CD4-positive, alpha-beta T cell treated with Interleukin-15 for 4 hours (primary cell): ENCODE data around the gene DDR2.
"Not testable (repeated sequence)": the region's sequence is repeated elsewhere in the genome, so short reads cannot be mapped to it uniquely, and the experiment has no call there.

Experiments used
- DNase-seq: peaks from one replicate; pipeline ENCODE4 v3.0.0-alpha.2; 2020; ENCODE audit warnings: low spot score

DDR2 gene

DNA sequence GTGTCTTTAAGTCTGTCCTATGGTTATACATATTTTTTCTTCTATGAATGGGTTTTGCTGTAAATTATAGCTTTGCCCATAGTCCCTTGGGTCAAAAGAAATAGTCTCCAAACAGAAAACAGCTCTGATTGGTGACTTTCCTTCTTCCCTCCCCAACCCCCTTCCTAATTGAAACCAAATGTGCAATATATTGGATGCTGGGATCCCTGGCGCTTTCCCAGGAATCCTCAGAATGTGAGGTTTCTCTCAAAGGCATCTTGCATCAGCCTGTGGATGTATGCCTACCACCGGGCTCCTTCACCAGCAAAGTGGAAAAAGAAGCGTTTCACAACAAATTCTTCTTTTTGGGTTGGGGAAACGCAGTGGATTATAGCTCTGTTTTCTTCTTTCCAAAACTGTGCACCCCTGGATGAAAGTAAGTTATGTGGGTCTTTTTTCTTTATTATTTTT, at the start of gene DDR2:
Gene DDR2, plus strand, starts transcription at position 248 of the 450 bp plus-strand sequence. CDS start 86,600 bp downstream, outside the sequence.
- no peak for DNase-seq

DNA sequence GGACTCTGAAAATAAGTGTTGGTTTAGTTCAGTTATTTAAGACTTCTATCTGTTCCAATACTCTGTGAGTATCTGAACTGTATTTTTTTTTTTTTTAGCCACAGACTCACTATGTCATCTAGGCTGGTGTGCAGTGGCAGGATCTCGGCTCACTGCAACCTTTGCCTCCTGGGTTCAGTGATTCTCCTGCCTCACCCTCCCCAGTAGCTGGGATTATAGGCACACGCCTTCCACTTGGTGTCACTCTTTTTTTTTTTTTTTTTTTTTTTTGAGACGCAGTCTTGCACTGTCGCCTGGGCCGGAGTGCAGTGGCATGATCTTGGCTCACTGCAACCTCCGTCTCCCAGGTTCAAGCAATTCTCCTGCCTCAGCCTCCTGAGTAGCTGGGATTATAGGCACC, 49.4 kb upstream of the DDR2 start:
- DNase-seq: not testable (repeated sequence)

DNA sequence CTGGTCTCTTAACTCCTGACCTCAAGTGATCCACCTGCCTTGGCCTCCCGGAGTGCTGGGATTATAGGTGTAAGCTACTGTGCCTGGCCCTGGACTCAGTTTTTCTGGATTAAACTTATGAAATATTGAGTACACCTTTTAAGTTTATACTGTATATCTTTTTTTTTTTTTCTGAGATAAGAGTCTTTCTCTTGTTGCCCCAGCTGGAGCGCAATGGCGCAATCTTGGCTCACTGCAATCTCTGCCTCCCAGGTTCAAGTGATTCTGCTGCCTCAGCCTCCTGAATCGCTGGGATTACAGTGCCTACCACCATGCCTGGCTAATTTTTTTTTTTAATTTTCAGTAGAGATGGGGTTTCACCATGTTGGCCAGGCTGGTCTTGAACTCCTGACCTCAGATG, 47.2 kb upstream of the DDR2 start:
- DNase-seq: not testable (repeated sequence)

DNA sequence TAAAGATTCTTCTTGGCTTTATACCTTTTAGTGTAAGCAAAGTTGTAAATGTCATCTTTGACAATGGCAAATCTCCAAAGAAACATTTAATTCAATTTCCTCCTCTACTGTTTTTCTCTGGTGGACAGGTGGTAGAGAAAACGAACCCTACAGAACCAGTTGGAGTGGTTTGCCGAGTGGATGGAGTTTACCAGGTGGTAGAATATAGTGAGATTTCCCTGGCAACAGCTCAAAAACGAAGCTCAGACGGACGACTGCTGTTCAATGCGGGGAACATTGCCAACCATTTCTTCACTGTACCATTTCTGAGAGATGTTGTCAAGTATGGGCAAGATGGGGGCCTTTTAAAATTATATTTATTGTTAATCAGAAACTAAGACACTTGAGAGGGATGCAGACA, 44.9 kb upstream of the DDR2 start:
- no peak for DNase-seq

DNA sequence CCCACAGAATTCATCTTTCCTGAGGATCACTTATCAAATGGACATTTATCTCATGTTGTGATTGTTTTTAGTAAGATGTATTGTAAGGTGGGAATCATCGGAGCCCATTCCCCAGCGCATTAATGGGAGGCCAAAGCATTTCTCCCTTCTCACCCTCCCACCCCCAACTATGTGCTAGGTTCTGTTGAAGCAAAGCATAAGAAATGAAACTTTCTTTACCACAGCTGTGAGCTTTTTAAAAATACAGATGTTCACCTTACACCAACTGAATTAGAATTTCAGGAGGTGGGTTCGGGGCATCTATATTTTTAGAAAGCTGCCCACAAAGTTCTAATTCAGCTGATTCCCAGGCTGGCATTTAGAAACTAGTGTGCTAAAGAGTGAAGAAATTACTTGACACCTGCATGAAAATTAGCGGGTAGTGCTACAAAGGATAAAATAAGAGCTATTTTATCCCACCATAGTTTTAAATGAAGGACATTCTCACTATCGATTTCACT, 44.5 kb upstream of the DDR2 start:
- DNase-seq: no peak

DNA sequence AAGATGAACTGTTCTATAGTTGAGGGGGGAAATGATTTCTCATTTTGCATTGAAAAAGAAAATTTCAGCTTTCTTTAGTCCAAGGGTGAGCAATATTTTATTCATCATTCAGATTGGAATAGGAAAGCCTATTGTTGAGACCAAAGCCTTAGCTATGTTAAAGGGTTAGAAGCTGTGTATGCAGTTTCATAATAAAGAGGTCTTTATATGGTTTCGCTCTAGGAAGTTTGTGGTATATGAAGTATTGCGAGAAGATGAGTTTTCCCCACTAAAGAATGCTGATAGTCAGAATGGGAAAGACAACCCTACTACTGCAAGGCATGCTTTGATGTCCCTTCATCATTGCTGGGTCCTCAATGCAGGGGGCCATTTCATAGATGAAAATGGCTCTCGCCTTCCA, 42.2 kb upstream of the DDR2 start:
- DNase-seq: no peak

DNA sequence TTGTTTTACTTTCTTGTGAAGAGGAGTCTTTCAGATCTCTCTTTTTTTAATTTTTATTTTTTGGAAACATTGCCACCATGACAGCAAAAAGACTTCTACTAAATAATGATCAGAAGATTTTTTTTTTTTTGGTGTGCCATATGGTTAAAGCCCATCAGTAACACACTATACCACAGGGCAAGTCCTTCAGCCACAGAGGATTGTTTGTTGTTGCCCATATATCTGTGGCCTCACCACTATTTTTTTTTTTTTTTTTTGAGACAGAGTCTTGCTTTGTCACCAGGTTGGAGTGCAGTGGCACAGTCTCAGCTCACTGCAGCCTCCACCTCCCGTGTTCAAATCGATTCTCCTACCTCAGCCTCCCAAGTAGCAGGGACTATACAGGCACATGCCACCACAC, 41.6 kb upstream of the DDR2 start:
- no peak for DNase-seq

DNA sequence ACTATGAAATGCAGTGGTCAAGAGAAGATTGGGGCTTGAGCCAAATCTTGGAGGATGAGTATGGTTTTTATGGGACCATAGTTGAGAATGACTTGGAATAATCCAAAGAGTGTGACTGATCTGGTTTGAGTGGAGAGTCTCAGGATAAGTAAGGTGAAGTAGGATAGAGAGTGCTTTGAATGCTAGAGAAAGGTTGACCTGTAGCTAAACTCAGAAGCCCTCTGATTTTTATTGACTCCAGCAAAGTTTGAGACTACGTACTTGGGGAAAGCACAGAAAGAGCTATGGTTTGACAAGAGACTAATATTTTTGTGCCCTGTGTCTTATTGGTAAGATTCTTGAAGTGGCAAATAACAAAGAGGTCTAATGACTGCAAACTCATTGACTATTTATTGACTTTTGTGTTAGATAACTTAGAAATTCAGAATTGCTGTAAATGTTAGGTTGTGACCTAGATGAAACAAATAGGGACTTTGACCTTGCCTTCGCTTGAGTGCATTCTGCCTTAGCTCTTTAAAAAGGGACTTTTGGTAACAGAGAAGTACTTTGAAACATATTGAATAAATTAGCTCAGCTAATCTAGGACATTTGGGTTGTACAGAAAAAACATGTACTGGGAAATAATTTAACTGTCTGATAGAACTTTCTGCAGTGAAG, 35.6 kb upstream of the DDR2 start:
- no peak for DNase-seq

DNA sequence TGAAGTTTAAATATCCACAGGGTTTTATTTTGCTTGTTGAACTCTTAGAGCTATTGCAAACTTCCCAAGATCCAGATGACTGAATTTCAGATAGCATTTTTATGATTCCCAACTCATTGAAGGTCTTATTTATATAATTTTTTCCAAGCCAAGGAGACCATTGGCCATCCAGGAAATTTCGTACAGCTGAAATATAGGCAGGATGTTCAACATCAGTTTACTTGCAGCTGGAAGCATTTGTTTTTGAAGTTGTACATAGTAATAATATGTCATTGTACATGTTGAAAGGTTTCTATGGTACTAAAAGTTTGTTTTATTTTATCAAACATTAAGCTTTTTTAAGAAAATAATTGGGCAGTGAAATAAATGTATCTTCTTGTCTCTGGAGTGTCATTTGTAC, 32.8 kb upstream of the DDR2 start:
- no peak for DNase-seq

DNA sequence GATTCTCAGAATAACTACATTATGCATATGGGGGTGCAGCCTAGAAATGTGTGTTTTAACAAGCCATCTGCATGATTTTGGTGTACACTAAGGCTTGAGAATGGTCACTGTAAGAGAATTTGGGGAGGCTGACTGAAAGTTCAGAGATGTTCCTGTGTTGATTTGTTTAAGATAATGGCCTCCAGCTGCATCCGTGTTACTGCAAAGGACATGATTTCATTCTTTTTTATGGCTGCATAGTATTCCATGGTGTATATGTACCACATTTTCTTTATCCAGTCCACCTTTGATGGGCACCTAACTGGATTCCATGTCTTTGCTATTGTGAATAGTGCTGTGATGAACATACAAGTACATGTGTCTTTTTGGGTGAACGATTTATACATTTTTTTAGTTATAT, 29.1 kb upstream of the DDR2 start:
- not testable (repeated sequence) for DNase-seq

DNA sequence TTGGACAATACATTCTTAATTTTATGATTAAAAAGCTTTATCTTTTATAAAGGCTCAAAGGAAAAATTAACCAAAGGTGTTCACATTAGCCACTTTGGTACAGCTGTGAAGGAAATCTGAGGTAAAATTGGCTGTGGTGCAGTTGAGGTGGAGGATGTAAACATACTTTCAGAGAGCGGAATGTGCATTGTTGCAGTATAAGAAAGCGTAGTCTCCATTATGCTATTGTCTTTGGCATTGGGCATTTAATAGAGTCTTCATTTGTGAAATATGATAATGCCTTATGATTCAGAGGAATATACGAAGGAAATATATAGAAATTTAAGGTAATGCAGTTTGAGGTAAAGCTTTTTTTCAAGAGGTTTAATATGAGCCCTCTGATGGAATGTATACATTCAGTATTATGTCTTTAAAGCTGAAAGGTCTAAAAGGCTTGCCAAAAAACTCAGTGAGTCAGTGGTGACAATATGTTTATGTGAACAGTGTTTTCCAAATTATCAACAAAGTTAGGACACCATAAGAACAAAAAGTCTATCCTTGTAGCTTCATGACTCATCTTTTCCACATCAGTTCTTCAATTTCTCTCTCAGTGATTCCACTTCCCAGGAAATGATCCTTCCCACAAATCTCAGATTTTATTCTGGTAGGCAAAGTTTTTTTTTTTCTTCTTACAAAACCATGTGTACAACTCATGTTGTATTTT, 26.9 kb upstream of the DDR2 start:
- DNase-seq: no peak

DNA sequence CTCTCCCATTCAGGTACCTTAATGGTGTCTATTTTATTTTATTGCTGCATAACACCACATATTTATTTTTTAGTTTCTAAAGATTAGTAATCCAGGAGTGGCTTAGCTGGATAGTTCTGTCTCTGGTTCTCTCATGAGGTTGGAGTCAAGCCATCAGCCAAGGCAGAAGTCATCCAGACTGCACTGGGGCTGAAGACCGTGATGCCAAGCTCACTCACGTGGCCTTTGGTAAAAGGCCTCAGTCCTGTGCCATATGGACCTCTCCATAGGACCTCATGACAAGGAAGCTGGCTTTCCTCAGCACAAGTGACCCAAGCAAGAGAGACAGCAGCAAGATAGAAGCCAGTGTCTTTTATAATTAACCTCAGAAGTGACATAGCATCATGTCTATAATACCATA, 23.0 kb upstream of the DDR2 start:
- no peak for DNase-seq

DNA sequence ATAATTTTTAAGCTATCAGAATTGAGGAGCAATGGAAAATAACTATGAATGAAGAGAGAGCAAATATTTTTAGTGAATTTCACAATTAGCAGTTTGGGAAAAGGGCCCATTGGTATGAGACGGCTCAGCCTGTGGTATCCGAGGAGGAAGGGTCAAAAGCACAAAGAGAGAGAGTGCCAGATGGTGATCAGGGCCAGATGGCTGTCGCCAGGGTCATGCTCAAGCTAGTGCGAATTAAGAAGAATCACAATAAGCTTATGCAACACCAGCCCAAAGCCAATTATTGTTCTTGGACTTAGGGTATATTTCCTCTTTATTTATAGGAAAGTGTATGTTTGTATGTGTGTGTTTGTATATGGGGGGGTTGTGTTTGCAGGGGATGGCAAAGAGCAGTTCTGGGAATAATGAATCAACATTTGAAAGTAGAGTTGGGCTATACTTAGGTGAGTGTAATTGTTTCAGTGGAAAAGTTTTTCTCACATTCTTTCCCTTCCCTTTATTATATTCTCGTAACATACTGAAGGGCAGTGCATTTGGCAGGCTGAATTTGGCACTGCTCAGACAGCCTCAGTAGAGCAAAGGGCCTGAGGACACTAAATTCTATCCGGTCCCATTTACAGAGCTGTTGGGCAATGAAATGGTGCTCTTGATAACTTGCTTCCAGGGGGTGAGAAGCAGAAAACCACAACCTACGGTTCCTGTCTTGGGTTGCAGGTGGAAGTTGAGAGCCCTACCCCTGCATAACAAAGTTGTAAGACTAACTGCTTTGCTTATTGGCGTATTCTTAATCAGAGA, 19.5 kb upstream of the DDR2 start:
- DNase-seq: no peak

DNA sequence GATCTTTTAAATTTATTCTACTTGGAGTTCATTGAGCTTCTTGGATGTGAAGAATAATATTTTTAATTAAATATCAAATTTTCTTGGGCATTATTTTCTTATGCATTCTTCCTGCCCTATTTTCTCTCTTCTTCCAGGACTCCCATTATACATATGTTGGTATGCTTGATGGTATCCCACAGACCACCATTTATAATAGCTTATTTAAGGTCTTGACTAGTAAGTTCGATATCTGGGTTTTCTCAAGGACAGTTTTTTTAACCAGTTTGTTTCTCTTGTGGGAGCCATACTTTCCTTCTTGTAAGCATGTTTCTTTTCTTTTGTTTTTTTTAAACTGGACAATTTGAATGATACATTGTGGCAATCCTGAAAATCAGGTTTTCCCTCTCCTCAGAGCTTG, 15.4 kb upstream of the DDR2 start:
- no peak for DNase-seq

DNA sequence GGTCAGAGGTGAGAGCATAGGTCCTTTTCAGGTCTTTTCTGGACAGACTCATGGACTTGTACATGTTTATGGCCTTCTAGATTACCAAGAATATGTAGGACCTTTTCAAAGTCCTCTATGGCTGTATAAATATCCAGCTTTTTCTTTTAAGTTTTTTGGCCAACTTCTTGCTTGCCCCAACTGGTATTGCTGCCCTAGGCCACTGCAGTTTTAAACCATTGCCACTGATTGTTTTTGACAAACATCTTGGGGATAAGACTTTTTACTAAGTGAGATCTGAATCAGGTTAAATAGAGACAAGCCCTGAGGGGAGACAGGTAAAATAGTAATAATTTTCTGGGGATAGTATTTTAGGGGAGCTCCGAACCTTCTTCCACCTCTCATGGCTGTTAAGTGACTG, 14.8 kb upstream of the DDR2 start:
- DNase-seq: no peak

DNA sequence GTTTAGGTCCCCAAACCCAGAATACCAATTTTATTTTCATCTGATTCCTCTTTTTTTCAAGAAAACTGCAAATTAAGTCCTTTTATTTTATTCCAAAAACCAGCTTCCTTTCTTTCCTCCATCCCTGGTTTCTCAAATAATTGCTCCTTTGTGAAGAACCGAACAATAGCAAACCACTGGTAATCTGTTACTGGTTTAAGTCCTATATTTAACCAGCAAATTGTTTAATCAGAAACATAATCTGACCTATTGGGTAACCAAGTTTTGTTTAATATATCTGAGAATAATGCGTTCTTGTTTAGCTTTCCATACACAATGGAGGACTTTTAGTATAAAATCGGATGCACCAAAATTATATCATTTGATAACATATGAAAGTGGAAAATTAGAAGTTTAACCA, 13.2 kb upstream of the DDR2 start:
- DNase-seq: no peak

DNA sequence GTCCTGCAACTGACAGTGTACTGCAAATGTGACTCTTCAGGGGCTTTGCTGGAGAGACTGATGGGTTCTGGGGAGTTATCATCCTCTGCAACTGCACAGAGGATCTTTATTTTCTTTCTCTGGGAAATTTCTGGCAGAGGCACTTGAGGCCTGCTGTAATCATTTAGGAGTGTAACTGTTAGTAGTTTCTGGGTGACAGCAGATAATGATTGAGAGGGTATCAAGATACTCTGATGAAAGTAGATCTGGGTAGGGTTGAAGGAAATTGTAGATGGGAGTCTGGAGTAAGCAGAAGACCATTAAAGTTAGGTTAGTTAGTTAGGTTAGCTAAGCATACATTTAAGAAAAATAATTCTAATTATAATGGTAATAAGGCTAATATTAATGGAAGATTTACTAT, 11.0 kb upstream of the DDR2 start:
- no peak for DNase-seq

DNA sequence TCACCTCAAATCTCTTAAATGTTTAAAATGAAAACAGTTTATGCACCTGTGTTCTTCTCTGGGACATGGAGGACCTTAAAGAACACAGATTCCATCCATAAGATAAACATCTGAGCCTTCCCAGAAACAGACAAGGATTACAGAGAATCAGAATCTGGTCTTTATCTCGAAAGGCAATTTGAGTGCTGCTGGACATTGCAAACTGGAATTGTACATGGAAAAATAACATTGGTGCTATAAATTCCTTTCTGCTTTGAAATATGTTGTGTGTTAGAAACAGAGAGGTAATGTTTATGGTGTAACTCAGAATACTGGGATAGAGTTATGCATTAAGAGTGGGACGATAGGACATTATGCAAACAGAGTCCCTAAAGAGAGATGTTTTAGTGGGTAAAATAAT, 6.6 kb upstream of the DDR2 start:
- DNase-seq: no peak

DNA sequence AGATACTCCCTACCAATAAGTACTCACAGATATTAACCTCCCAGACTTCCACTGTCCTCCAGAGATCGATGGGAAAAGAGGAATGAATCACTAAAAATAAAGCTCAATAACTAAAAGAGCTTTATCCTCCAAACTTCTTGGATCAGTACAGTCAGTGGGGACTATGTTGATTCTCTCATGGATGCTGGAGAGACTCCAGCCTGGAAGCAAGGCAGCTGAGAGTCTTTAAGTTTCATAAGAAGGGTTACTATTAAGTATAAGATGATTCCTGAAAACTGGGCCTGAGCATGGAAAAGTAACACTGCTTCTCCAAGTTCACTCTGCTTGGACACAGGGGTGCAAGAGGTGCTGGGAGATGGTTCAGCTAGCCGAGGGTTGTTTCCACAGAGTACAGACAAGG, 6.2 kb upstream of the DDR2 start:
- DNase-seq: no peak

DNA sequence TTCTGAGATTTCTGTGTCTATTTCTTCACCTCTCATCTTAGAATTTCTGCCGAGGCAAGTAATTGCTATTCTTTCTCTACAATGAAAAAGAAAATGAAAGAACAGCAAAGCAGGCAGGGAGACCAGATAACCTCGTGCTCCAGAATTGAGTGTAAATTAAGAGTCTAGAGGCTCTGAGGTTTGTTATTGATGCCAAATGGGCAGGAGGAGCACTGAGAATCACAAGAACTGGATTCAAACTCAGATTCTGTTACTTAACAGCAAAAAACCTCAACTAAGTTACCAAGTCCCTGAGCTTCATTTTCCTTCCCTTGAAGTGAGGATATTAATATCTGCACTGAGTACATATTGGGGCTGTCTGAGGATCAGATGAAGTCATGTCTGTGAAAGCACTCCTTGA, 5.5 kb upstream of the DDR2 start:
- no peak for DNase-seq

DNA sequence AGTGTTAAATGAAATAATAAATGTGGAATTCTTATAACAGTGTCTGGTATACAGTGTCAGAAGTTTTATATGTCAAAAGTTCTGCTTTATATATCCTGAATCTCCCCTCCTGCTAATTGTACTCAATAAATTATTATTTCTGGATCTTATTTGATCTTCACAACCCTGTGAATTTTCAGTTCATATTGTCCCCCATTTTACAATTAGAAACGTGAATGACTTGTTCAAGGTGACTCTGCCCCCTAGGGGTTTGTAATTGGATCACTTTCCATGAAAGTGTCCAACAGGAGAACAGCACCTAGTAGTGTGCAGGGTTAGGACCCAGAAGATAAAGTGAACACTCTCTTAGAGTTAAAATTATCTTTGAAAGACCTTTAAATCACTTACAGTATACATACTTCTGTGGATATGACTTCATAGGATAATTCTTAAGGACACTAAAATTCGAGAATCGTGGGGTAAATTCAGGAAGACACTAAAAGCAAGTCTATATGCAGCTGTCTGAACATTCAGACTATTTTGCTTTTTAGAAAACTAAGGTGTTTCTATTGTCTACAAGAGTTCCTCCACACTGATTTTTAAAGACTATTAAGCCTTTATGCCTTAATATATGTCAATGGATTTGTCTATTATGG, 4.5 kb upstream of the DDR2 start:
- DNase-seq: peak; percentile 12

DNA sequence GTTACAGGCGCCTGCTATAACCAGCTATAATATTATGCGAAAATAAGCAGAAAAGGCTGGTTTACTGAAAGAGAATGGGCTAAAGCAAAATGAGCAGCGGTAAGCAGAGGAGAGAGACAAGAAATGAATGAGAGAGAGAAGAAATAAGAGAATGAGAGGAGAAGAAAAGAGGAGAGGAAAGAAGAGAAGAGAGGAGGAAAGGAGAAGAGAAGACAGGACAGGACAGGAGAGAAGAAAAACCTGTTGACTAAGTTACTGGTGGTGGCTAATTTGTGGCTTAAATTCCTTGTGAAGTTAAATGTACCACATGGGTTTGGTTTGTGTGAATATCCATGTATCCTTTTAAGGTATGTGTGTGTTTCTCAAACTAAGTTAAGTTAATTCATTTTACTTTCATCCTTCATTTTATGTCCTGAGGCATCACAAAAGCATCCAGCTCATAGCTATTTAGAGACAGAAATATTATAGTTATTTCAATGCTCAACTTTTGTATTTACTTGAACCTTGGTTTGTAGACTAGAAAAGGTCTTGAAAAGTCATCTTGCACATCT, 3.1 kb upstream of the DDR2 start:
- no peak for DNase-seq
